Fibroblast of peridontal ligament (primary cell): ENCODE data around the gene ASB4.

Source experiments
- DNase-seq: peaks from one replicate; pipeline ENCODE4 v3.0.0-alpha.2; 2010; ENCODE audit errors: extremely low read depth

ASB4 gene

GRCh38 chr7:95526128-95526738 is 40.5 kb downstream of the ASB4 start:
- no peak for DNase-seq

- DNase-seq, result peak; percentile 62
Measured at GRCh38 chr7:95527033-95527775, 41.5 kb downstream of the ASB4 start.

GRCh38 chr7:95527776-95528250 is 42.1 kb downstream of the ASB4 start:
- DNase-seq, result no peak

GRCh38 chr7:95529701-95530100 is 44.0 kb downstream of the ASB4 start:
- DNase-seq, result no peak

GRCh38 chr7:95530881-95531280 is 45.1 kb downstream of the ASB4 start:
- no peak for DNase-seq

GRCh38 chr7:95531605-95532219 is 46.0 kb downstream of the ASB4 start:
- DNase-seq, result no peak

GRCh38 chr7:95534796-95535195 is 49.1 kb downstream of the ASB4 start:
- DNase-seq, result no peak

GRCh38 chr7:95535662-95536061 is 49.9 kb downstream of the ASB4 start:
- no peak for DNase-seq

GRCh38 chr7:95536656-95537311 is 51.0 kb downstream of the ASB4 start:
- DNase-seq, result no peak

- DNase-seq, result no peak
Measured at GRCh38 chr7:95537468-95537867, 51.7 kb downstream of the ASB4 start.

GRCh38 chr7:95539426-95539825 is 53.7 kb downstream of the ASB4 start:
- no peak for DNase-seq

GRCh38 chr7:95540366-95540765 is 54.6 kb downstream of the ASB4 start:
- no peak for DNase-seq

- no peak for DNase-seq
Measured at GRCh38 chr7:95543312-95543711, 57.6 kb downstream of the ASB4 start.

- DNase-seq, result no peak
Measured at GRCh38 chr7:95544171-95544570, 58.4 kb downstream of the ASB4 start.

GRCh38 chr7:95545007-95545615 is 59.4 kb downstream of the ASB4 start:
- peak; percentile 83 for DNase-seq

- no peak for DNase-seq
Measured at GRCh38 chr7:95545673-95546072, 59.9 kb downstream of the ASB4 start.

- no peak for DNase-seq
Measured at GRCh38 chr7:95546647-95547046, 60.9 kb downstream of the ASB4 start.

GRCh38 chr7:95547361-95548348 is 61.9 kb downstream of the ASB4 start:
- DNase-seq, result no peak

- peak; percentile 68 for DNase-seq
Measured at GRCh38 chr7:95549818-95550529, 64.2 kb downstream of the ASB4 start.

GRCh38 chr7:95550546-95550945 is 64.8 kb downstream of the ASB4 start:
- DNase-seq, result no peak
